ENCODE measurements around the gene ACTN2. TPM values are rescaled to one million over a fixed set of nuclear protein-coding genes. Genes with fewer than 3 reads are reported as not detected.

ACTN2 gene
- total and polyA plus RNA-seq, 8 donors, result 0.37 to 17.4 (median 1.9) TPM; not detected in 1

DNA sequence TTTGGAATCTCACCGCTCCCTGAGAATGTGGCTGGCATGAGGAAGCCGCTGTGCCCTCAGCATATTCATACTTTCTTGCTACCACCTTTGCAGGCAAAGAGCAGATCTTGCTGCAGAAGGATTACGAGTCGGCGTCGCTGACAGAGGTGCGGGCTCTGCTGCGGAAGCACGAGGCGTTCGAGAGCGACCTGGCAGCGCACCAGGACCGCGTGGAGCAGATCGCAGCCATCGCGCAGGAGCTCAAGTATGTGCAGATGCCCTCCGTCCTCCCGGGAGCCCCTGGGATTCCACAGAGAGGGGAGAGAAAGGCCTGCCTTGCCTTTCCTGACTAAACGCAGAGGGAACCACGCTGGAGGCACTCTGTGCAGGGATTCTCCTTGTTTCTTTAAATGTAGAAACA is 58.2 kb downstream of the ACTN2 start:
- no peak for DNase-seq
- intact Hi-C loops (cut with DNase I; ENCODE audit: low total_unique reads), result no loop called here
- Histone ChIP-seq H3K27me3 (no peaks in the 10 kb centered on the region), H3K4me1 (no peaks in the 10 kb centered on the region), H3K36me3 (peaks cover 0 to 30% (median 5%) of the 10 kb centered on the region in 4 donors), H3K27ac (no peak overlapping the region), H3K9me3 (no peaks in the 10 kb centered on the region), H3K4me3 (no peak overlapping the region)
- no peak for TF ChIP-seq POLR2AphosphoS5 (IDR thresholded peaks at IDR 0.05)
- TF ChIP-seq EP300 (IDR thresholded peaks at IDR 0.05), result no peak
- WGBS, 5 donors, result 93 to 96% (median 94%) methylated on average over 21 to 22 of the region's 22 CpGs

DNA sequence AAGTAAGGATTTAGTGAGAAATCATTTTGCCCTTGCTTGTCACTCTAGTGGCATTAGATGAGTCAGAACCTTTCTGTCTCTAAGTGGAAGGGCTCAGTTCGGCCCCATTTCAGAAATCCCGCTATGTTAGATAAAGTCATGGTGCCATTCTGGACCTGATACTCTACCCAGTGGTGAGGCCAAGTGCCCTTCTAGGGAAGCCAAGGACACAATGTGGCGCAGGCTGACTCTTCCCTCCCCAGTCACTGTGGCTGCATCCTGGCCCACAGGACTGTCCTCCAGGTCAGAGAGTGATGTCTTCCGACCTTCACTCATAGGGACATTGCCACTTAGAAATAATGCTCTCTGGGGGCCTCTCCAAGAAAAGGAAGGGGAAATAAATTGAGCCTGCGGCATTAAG is 60.5 kb downstream of the ACTN2 start:
- TF ChIP-seq POLR2AphosphoS5 (IDR thresholded peaks at IDR 0.05) (no peak), POLR2A (IDR thresholded peaks at IDR 0.05) (no peak), EP300 (IDR thresholded peaks at IDR 0.05) (no peak)
- TF ChIP-seq, protein P1, sequence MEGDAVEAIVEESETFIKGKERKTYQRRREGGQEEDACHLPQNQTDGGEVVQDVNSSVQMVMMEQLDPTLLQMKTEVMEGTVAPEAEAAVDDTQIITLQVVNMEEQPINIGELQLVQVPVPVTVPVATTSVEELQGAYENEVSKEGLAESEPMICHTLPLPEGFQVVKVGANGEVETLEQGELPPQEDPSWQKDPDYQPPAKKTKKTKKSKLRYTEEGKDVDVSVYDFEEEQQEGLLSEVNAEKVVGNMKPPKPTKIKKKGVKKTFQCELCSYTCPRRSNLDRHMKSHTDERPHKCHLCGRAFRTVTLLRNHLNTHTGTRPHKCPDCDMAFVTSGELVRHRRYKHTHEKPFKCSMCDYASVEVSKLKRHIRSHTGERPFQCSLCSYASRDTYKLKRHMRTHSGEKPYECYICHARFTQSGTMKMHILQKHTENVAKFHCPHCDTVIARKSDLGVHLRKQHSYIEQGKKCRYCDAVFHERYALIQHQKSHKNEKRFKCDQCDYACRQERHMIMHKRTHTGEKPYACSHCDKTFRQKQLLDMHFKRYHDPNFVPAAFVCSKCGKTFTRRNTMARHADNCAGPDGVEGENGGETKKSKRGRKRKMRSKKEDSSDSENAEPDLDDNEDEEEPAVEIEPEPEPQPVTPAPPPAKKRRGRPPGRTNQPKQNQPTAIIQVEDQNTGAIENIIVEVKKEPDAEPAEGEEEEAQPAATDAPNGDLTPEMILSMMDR (IDR thresholded peaks at IDR 0.05), result no peak
- H3K27ac ChIP-seq, result no peak overlapping the region
- H3K4me3 ChIP-seq, result no peak overlapping the region
- intact Hi-C loops (cut with DNase I; ENCODE audit: low total_unique reads), result no loop called here
- no peaks in the 10 kb centered on the region for H3K27me3 ChIP-seq
- no peaks in the 10 kb centered on the region for H3K9me3 ChIP-seq
- peaks cover 0 to 40% (median 5%) of the 10 kb centered on the region in 4 donors for H3K36me3 ChIP-seq
- H3K4me1 ChIP-seq, result no peaks in the 10 kb centered on the region
- WGBS, 5 donors, result 78 to 88% (median 83%) methylated on average over 5 of the region's 5 CpGs
- DNase-seq, result no peak

DNA sequence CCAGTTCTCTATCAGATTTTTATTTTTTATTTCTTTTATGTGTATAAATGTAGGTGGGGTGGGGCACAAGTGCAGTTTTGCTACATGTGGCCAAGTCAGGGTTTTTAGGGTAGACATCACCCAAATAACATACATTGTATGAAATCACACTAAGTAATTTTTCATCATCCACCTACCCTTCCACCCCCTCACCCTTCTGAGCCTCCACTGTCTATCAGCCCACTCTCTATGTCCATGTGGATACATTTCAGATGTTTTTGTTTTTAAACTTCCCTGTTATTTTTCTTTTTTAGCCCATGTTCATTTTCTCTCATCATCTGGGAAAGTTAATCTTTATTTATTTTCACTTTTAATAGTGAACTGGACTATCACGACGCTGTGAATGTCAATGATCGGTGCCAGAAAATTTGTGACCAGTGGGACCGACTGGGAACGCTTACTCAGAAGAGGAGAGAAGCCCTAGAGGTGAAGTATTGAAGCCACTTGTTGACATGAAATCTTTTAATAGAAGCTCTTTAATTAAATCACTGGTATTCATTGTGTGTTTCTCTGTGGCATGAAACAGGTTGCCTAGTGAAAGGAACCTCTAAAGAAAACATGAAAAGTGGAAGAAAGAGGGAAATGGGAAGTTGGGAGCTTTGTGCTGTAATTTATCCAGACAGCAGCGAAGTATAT is 61.1 kb downstream of the ACTN2 start:
- TF ChIP-seq POLR2AphosphoS5 (IDR thresholded peaks at IDR 0.05) (no peak), EP300 (IDR thresholded peaks at IDR 0.05) (no peak), POLR2A (IDR thresholded peaks at IDR 0.05) (no peak)
- TF ChIP-seq, protein P1 (IDR thresholded peaks at IDR 0.05), result no peak
- no peak for DNase-seq
- intact Hi-C loops (cut with DNase I; ENCODE audit: low total_unique reads), result no loop called here
- Histone ChIP-seq H3K4me1 (no peaks in the 10 kb centered on the region), H3K4me3 (no peak overlapping the region), H3K27me3 (no peaks in the 10 kb centered on the region), H3K9me3 (no peaks in the 10 kb centered on the region), H3K36me3 (peaks cover 0 to 40% (median 5%) of the 10 kb centered on the region in 4 donors), H3K27ac (no peak overlapping the region)
- 80 to 88% (median 83%) methylated on average over 6 of the region's 6 CpGs for WGBS, 5 donors

DNA sequence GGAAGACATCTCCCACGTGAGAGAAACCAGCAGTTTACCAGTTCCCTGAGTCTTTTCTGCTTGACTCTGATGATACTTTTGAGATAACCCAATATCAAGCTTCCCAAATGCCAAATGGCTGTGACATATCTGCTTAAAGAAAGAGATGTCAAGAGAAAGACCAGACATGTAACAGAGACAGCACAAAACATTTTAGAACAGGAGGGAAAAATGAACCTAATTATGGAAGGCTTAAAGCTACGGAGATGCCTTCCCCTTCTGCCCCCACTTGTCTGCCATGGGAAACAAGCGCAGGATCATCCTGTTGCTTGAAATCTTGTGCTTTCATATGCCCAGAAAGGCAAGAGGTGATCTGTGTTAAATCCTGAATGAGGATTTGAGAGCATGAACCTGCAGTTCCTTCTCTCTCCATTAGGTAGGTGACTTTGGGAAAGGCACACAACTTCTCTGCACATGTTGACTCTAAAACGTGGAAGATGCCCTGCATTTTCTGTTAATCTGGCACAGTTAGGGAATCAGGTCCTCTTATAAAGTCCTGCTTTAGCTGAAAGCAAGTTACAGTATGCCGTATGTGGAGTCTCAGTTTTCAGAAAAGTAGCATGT is 62.1 kb downstream of the ACTN2 start:
- Histone ChIP-seq H3K27me3 (no peaks in the 10 kb centered on the region), H3K4me3 (no peak overlapping the region), H3K27ac (no peak overlapping the region), H3K4me1 (peaks cover 0 to 3% (median 0%) of the 10 kb centered on the region in 4 donors), H3K9me3 (no peaks in the 10 kb centered on the region), H3K36me3 (peaks cover 0 to 36% (median 5%) of the 10 kb centered on the region in 4 donors)
- TF ChIP-seq POLR2AphosphoS5 (IDR thresholded peaks at IDR 0.05), result no peak
- TF ChIP-seq EP300 (IDR thresholded peaks at IDR 0.05), result no peak
- TF ChIP-seq, protein P1 (IDR thresholded peaks at IDR 0.05), result peak in 1 of 7 experiments; percentile 15
- intact Hi-C loops (cut with DNase I; ENCODE audit: low total_unique reads), result no loop called here
- no peak for DNase-seq
- 71 to 77% (median 75%) methylated on average over 5 of the region's 5 CpGs for whole genome bisulfite sequencing, 5 donors

DNA sequence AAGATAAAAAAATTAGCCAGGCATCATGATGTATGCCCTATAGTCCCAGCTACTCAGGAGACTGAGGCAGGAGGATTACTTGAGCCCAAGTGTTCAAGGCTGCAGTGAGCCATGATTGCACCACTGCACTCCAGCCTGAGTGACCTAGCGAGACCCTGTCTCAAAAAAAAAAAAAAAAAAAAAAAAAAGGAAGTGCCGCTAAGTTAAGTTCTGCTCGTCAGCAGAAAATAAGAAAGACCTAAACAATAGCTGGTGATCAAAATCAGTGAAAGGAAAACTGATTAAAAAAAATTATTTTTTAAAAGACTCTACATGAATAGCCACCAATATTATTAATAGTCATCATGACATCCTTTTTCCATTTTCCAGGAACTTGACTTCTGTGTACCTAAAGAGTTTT is 64.6 kb downstream of the ACTN2 start:
- H3K4me3 ChIP-seq, result no peak overlapping the region
- no peak for DNase-seq
- H3K36me3 ChIP-seq, result peaks cover 0 to 25% (median 7%) of the 10 kb centered on the region in 4 donors
- H3K9me3 ChIP-seq, result no peaks in the 10 kb centered on the region
- peaks cover 0 to 13% (median 0%) of the 10 kb centered on the region in 4 donors for H3K4me1 ChIP-seq
- intact Hi-C loops (cut with DNase I; ENCODE audit: low total_unique reads), result loop anchor here (10.0 kb wide), 1 partner anchor 814 kb away; no protein-coding TSS in a partner anchor
- 59 to 81% (median 76%) methylated on average over 3 of the region's 3 CpGs for WGBS, 5 donors
- no peaks in the 10 kb centered on the region for H3K27me3 ChIP-seq
- no peak for TF ChIP-seq EP300 (IDR thresholded peaks at IDR 0.05)
- no peak for TF ChIP-seq POLR2AphosphoS5 (IDR thresholded peaks at IDR 0.05)
- no peak for TF ChIP-seq POLR2A (IDR thresholded peaks at IDR 0.05)
- TF ChIP-seq, protein P1 (IDR thresholded peaks at IDR 0.05), result no peak
- H3K27ac ChIP-seq, result no peak overlapping the region
